A549 (cell line): Measurements from ENCODE around the gene MAP3K9.

ENCODE experiments used
- CHD2 ChIP-seq: fragments of 150-350 bp; IDR thresholded peaks from 2 replicates; pipeline ENCODE4 v1.6.1; 2014; ENCODE audit warnings: low read length; ENCODE audit not compliant: partially characterized antibody
- CTCF ChIP-seq: fragments of >200 bp; sonication (Bioruptor Twin); formaldehyde crosslinking; IDR thresholded peaks from 3 replicates; pipeline ENCODE4 v1.5.1; 2016
- ESRRA ChIP-seq: fragments of 150-350 bp; IDR thresholded peaks from 2 replicates; pipeline ENCODE4 v1.6.1; 2014; ENCODE audit warnings: mild to moderate bottlenecking, low read length, borderline replicate concordance
- HEYL ChIP-seq: fragments of 250-450 bp; sonication (Bioruptor Pico); IDR thresholded peaks from 2 replicates; pipeline ENCODE4 v1.8.0; 2021; ENCODE audit warnings: mild to moderate bottlenecking, moderate library complexity
- JUN ChIP-seq, 2 experiments: fragments of >200 bp; sonication (Bioruptor Twin); formaldehyde crosslinking; IDR thresholded peaks; 2 replicates in 1 of 2; 3 replicates in 1 of 2; pipeline ENCODE4 v1.6.1; 2016 to 2017
- MAFK ChIP-seq: fragments of 450-650 bp; IDR thresholded peaks from 2 replicates; pipeline ENCODE4 v1.6.1; 2014; ENCODE audit not compliant: partially characterized antibody
- PBX3 ChIP-seq: IDR thresholded peaks from 2 replicates; pipeline ENCODE4 v1.6.1; 2012
- PHF8 ChIP-seq: fragments of 200-600 bp; sonication (generic); IDR thresholded peaks from 2 replicates; pipeline ENCODE4 v1.6.1; 2016; ENCODE audit warnings: low read depth, mild to moderate bottlenecking, antibody characterized with exemption, moderate library complexity, borderline replicate concordance
- POLR2A ChIP-seq: IDR thresholded peaks from 2 replicates; pipeline ENCODE4 v1.6.1; 2012; ENCODE audit warnings: mild to moderate bottlenecking, low read length
- POLR2AphosphoS2 ChIP-seq: conservative IDR thresholded peaks from 2 replicates; pipeline ENCODE4 v1.6.1; 2012; ENCODE audit warnings: low read length, improper control_type of control experiment, inconsistent platforms
- RAD21 ChIP-seq, 2 experiments: fragments of >200 bp in 1 of 2; sonication (Bioruptor Twin) in 1 of 2; formaldehyde crosslinking in 1 of 2; IDR thresholded peaks in 1 of 2; conservative IDR thresholded peaks in 1 of 2; 2 replicates in 1 of 2; 3 replicates in 1 of 2; pipeline ENCODE4 v1.6.1; 2012 to 2018; ENCODE audit warnings: inconsistent platforms in 1 of 2
- RCOR1 ChIP-seq: fragments of 150-350 bp; IDR thresholded peaks from 2 replicates; pipeline ENCODE4 v1.6.1; 2014; ENCODE audit warnings: antibody characterized with exemption, low read length, low read depth
- USF2 ChIP-seq: fragments of 450-650 bp; IDR thresholded peaks from 2 replicates; pipeline ENCODE4 v1.6.1; 2014; ENCODE audit warnings: antibody characterized with exemption
- ZFP36 ChIP-seq: fragments of 450-650 bp; IDR thresholded peaks from 2 replicates; pipeline ENCODE4 v1.6.1; 2014; ENCODE audit warnings: borderline replicate concordance; ENCODE audit not compliant: partially characterized antibody

DNA sequence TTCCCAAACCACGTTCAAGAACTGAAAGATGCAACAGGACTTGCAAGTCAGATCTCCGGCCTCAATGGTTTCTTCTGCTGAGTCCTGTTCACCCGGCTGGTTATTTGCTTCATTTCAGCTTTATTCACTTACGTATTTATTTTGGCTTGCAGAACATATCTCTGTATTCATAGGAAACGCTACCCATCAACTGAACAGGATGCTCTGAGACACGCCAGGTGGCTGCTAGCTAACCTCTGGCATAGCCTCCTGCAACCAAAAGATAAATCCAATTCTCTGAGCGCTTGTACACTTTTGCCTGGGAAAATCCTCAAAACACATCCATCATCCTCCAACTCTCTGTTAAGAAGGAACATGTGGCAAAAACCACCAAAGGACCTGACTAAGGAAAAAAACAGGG lies 17.3 kb downstream of the MAP3K9 start:
- TF ChIP-seq RCOR1: no peak
- no peak for TF ChIP-seq POLR2AphosphoS2
- TF ChIP-seq CTCF: no peak
- no peak for TF ChIP-seq ESRRA
- TF ChIP-seq JUN (IDR thresholded peaks at IDR 0.05): no peak
- TF ChIP-seq POLR2A: no peak
- TF ChIP-seq HEYL (CRISPR knock-in tag): no peak
- TF ChIP-seq USF2: no peak
- no peak for TF ChIP-seq ZFP36
- TF ChIP-seq MAFK: no peak
- TF ChIP-seq PBX3: no peak
- no peak for TF ChIP-seq CHD2
- TF ChIP-seq RAD21 (conservative IDR thresholded peaks at IDR 0.05 in 1 of 2, IDR thresholded peaks at IDR 0.05 in 1 of 2): no peak
- TF ChIP-seq PHF8: no peak
